IPS DF 6.9 (cell line): ENCODE measurements around the gene ICA1L.
"Not testable (repeated sequence)": the region's sequence is repeated elsewhere in the genome, so short reads cannot be mapped to it uniquely, and the experiment has no call there.

Source experiments
- DNase-seq: peaks from one replicate; pipeline ENCODE4 v3.0.0-alpha.2; 2013; ENCODE audit warnings: low read depth, low spot score
- H3K27ac ChIP-seq: one replicate; pipeline ENCODE4 v1.5.1; 2013; ENCODE audit warnings: low read length, control low read depth
- H3K27me3 ChIP-seq: 2 replicates; pipeline ENCODE4 v1.6.1; 2013; ENCODE audit warnings: mild to moderate bottlenecking, low read length; ENCODE audit not compliant: control insufficient read depth, insufficient read depth
- H3K36me3 ChIP-seq: 2 replicates; pipeline ENCODE4 v1.6.1; 2013; ENCODE audit warnings: low read length; ENCODE audit not compliant: control insufficient read depth, insufficient read depth
- H3K4me1 ChIP-seq: 2 replicates; pipeline ENCODE4 v1.6.1; 2013; ENCODE audit warnings: low read length; ENCODE audit not compliant: control insufficient read depth, insufficient read depth
- H3K4me3 ChIP-seq: 2 replicates; pipeline ENCODE4 v1.5.1; 2013; ENCODE audit warnings: mild to moderate bottlenecking, low read length
- H3K9me3 ChIP-seq: 2 replicates; pipeline ENCODE4 v1.6.1; 2013; ENCODE audit warnings: low read length, inconsistent platforms; ENCODE audit not compliant: control insufficient read depth, insufficient read depth
- WGBS: extraction: QIAGEN DNeasy Blood & Tissue Kit; methylation state at CpG from one replicate; pipeline ENCODE4 v1.1.7; 2013; ENCODE audit warnings: mixed read lengths, missing lambda C conversion rate; ENCODE audit not compliant: insufficient read length, insufficient coverage; 5-methylcytosine and 5-hydroxymethylcytosine counted together

The ICA1L gene

DNA sequence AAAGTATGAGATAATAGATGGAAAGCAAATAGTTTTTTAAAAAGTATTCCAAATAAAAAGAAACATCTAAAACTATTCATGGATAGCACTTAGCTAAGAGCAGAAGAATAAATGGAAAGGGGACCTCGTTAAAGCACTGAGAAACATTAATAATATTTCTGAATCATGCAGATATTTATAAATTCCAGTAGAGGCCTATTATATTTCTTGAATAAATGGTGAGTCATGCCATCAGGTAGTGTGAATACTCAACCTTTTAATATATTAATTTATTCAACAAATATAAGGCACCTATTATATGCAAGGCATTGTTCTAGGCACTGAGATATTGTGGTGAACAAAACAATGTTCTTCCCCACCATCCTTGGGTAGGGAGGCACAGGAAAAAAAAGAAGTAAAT lies 53.8 kb downstream of the ICA1L start:
- H3K36me3 ChIP-seq, result no peaks in the 10 kb centered on the region
- no peak for DNase-seq
- no peaks in the 10 kb centered on the region for H3K9me3 ChIP-seq
- WGBS, result no CpG with 5 or more reads among the region's 1 CpG
- no peak overlapping the region for H3K4me3 ChIP-seq
- no peaks in the 10 kb centered on the region for H3K27me3 ChIP-seq
- no peaks in the 10 kb centered on the region for H3K4me1 ChIP-seq
- H3K27ac ChIP-seq, result no peak overlapping the region

DNA sequence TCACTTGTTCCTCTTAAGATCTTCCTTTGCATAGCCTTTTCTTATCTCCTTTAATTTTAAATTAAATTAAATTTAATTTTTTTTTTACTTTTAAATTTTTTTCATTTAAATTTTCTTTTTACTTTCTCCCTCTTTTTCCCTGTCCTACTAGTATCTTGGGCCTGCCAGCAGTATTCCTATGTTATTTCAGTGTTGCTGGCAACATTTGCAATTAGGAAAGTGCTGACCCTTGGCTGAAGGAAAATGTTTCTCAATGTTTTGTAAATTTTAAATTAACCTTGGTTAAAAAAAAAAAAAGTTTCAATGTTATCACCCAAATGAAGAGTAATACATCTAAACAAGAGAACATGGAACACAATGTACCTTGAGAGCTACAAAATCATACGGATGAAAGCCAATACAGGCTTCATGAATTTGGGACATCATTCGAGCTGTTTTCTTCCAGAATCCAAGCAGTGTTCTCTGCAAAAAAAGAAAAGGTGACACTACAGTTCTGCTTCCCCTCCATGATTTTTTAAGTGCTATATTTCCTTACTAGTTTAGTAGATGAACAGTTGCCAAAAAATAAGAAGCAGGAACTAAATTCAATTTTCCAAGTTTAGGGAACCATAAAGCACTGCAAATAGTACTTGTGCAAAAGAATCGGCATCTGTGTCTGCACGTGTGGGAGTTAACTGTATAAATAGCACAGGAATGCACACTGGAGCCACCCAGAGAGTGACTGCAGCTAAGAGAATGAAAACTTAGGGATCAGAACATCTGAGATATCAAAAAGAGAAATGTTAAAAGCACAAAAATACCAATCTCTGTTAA lies 55.8 kb downstream of the ICA1L start:
- Histone ChIP-seq H3K4me1 (no peaks in the 10 kb centered on the region), H3K9me3 (no peaks in the 10 kb centered on the region), H3K27me3 (no peaks in the 10 kb centered on the region), H3K27ac (no peak overlapping the region), H3K4me3 (no peak overlapping the region), H3K36me3 (no peaks in the 10 kb centered on the region)
- DNase-seq, result no peak
- WGBS, result no CpG with 5 or more reads among the region's 4 CpGs

DNA sequence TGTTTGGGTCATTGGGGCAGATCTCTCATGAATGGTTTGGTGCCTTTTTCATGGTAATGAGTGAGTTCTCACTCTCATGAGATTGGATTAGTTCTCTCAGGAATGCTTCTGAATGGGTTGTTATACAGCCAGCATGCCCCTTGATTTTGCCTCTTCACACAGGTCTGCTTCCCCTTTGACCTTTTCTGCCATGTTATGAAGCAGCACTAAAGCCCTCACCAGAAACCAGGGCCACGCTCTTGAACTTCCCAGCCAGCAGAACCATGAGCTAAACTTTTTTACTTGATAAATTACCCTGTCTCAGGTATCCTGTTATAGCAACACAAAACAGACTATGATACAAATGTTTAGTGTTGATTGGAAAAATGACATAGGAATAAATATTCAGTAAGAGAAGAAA lies 57.3 kb downstream of the ICA1L start:
- no peaks in the 10 kb centered on the region for H3K9me3 ChIP-seq
- no peak for DNase-seq
- H3K27me3 ChIP-seq, result no peaks in the 10 kb centered on the region
- WGBS, result no CpG with 5 or more reads among the region's 1 CpG
- H3K27ac ChIP-seq, result no peak overlapping the region
- no peaks in the 10 kb centered on the region for H3K4me1 ChIP-seq
- no peak overlapping the region for H3K4me3 ChIP-seq
- H3K36me3 ChIP-seq, result no peaks in the 10 kb centered on the region

DNA sequence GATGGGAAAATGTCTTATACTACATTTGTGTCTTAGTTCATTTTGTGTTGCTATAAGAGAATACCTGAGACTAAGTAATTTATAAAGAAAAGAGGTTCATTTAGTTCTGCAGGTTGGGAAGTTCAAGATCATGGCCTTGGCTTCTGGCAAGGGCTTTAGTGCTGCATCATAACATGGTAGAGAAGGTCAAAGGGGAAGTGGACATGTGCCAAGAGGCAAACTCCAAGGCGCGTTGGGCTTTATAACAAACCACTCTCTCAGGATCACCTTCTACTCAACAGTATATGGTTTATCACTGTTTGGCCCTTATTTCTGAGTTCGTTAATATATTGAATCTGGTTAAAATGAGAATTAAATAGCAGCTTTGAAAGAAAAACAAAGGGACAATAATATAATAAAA lies 58.2 kb downstream of the ICA1L start:
- Histone ChIP-seq H3K27me3 (no peaks in the 10 kb centered on the region), H3K27ac (no peak overlapping the region), H3K9me3 (no peaks in the 10 kb centered on the region), H3K4me3 (no peak overlapping the region), H3K4me1 (no peaks in the 10 kb centered on the region), H3K36me3 (no peaks in the 10 kb centered on the region)
- DNase-seq, result no peak
- WGBS, result no CpG with 5 or more reads among the region's 3 CpGs

DNA sequence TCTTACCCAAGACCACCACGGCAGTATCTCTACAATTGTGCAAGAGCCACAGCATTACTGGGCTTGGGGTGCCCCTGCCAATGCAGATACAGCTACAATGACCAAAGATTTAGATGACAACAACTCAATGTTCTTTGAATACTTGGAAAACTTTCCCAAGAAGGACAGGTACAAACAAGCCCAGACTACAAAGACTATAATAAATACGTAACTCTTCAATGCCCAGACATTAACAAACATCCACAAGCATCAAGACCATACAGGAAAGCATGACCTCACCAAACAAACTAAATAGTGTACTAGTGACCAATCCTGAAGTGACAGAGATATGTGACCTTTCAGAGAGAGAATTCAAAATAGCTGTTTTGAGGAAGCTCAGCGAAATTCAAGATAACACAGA lies 62.8 kb downstream of the ICA1L start:
- Histone ChIP-seq H3K27me3 (no peaks in the 10 kb centered on the region), H3K9me3 (no peaks in the 10 kb centered on the region), H3K4me1 (no peaks in the 10 kb centered on the region), H3K4me3 (no peak overlapping the region), H3K27ac (no peak overlapping the region), H3K36me3 (no peaks in the 10 kb centered on the region)
- no peak for DNase-seq
- no CpG with 5 or more reads among the region's 3 CpGs for WGBS

DNA sequence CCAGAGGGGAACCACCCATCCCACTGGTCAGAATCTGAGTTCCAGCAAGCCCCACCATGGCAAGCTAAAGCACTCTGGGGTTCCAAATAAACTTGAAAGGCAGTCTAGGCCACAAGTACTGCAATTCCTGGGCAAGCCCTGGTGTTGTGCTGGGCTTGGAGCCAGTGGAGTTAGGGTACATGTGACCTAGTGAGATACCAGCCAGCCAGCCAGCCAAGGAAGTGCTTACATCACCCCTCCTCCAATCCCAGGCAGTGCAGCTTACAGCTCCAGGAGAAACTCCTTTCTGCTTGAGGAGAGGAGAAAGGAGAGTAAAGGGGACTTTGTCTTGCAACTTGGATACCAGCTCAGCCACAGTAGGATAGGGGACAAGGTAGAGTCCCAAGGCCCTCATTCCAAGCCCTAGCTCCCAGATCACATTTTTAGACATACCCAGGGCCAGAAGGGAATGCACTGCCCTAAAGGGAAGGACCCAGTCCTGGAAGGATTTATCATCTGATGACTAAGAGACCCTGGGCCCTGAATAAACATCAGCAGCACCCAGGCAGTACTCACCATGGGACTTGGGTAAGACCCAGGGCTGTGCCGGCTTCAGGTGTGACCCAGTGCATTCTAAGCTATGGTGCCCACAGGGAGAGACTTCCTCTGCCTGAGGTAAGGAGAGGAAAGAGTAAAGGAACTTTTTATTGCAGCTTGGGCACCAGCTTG lies 64.0 kb downstream of the ICA1L start:
- not testable (repeated sequence) for H3K4me3 ChIP-seq, H3K9me3 ChIP-seq, DNase-seq, H3K27ac ChIP-seq, H3K4me1 ChIP-seq, H3K36me3 ChIP-seq, H3K27me3 ChIP-seq
- WGBS, result no CpG with 5 or more reads among the region's 1 CpG

DNA sequence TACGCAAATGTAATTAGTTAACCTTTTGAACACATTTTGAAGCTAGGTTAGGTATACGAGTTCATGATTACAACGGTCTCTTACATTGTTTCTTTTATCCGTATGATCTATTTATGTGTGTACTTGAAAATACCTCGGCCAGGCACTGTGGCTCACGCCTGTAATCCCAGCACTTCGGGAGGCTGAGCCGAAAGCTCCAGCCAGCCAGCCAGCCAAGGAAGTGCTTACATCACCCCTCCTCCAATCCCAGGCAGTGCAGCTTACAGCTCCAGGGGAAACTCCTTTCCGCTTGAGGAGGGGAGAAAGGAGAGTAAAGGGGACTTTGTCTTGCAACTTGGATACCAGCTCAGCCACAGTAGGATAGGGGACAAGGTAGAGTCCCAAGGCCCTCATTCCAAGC lies 65.7 kb downstream of the ICA1L start:
- not testable (repeated sequence) for H3K27ac ChIP-seq, H3K4me1 ChIP-seq, H3K27me3 ChIP-seq, H3K9me3 ChIP-seq, H3K4me3 ChIP-seq, H3K36me3 ChIP-seq
- WGBS, result no CpG with 5 or more reads among the region's 9 CpGs
- DNase-seq, result peak; percentile 16

DNA sequence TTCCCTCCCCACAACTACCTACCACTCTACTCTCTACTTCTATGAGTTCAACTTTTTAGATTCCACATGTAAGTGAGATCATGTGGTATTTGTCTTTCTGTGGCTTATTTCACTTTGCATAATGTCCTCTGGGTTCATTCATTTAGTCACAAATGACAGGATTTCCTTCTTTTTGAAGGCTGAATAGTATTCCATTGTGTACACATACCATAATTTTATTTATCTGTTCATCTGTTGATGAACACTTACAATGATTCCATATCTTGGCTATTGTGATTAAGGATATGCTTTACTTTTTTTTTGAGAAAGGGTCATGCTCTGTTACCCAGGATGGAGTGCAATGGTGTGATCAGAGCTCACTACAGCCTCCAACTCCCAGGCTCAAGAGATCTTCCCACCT lies 73.6 kb downstream of the ICA1L start:
- no peak for DNase-seq
- Histone ChIP-seq H3K4me3 (no peak overlapping the region), H3K4me1 (no peaks in the 10 kb centered on the region), H3K36me3 (no peaks in the 10 kb centered on the region), H3K27me3 (no peaks in the 10 kb centered on the region), H3K27ac (no peak overlapping the region), H3K9me3 (no peaks in the 10 kb centered on the region)

DNA sequence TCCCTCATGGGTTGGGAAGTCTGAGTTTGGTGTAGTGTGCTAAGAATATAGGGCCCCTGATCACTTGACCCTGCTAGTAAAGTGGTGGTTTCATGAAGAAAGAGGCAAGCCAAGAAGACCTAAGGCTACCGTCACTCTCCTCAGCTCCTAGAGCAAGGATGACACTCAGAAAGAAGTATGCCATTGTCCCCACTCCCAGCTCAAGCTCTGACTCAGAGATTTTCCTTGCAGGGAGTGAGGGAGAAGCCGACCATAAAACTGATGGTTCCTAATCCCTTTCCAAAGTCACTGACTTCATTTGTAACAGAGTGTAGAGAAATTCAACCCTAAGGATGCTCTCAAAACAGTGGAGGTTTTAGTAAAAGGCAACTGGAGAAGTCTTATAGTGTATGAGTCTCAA lies 80.9 kb downstream of the ICA1L start:
- Histone ChIP-seq H3K4me3 (no peak overlapping the region), H3K27ac (no peak overlapping the region), H3K9me3 (no peaks in the 10 kb centered on the region), H3K4me1 (no peaks in the 10 kb centered on the region), H3K36me3 (no peaks in the 10 kb centered on the region), H3K27me3 (no peaks in the 10 kb centered on the region)
- DNase-seq, result no peak
- WGBS, result no CpG with 5 or more reads among the region's 2 CpGs

DNA sequence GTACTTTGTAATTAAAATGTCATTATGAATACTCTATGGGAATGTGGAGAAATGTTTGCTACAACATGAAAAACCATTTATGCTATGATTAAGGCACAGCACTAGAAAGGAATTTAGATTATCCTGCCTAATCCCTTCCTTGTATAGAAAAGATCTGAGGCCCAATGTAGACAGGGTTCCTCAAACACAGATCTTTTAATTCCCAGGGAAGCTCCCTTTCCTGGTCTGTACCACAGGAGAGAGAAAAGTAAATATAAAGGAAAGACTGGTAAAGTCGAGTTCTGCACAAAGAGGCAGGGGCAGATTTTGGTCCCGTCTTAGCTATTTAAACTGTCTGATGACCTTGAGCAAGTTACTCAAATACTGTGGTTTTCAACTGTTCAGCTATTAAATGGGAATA lies 84.7 kb downstream of the ICA1L start:
- no peak for DNase-seq
- Histone ChIP-seq H3K27ac (no peak overlapping the region), H3K9me3 (no peaks in the 10 kb centered on the region), H3K4me3 (no peak overlapping the region), H3K36me3 (no peaks in the 10 kb centered on the region; the same call in 1 of the 2 replicates), H3K27me3 (no peaks in the 10 kb centered on the region), H3K4me1 (no peaks in the 10 kb centered on the region)
- WGBS, result no CpG with 5 or more reads among the region's 2 CpGs
